Measurements from ENCODE around the gene MAML2. TPM values are rescaled to one million over a fixed set of nuclear protein-coding genes. Genes with fewer than 3 reads are reported as not detected.

MAML2 gene
- total RNA-seq, 3 donors from 2014 or later (not counting 1 experiment from before 2014, with no cell fraction given), result 14.2 to 20.5 (median 16.1) TPM

GRCh38 chr11:96197801-96198701 is 144.9 kb downstream of the MAML2 start:
- DNase-seq (no peak), ATAC-seq (no peak)
- no peak for TF ChIP-seq CTCF (IDR thresholded peaks at IDR 0.05)
- H3K4me1 Mint-ChIP-seq, result peaks cover 15 to 16% of the 10 kb centered on the region in 2 donors
- H3K27ac ChIP-seq (ENCODE audit: low read length), result no peak overlapping the region
- H3K27ac Mint-ChIP-seq, result peak overlapping the region in 1 of 2 donors; percentile 13
- no peaks in the 10 kb centered on the region for H3K27me3 ChIP-seq (ENCODE audit: control insufficient read depth, insufficient read depth, low read length)
- H3K36me3 Mint-ChIP-seq, result no peaks in the 10 kb centered on the region
- intact Hi-C loops (cut with micrococcal nuclease), result no loop called here
- H3K27me3 Mint-ChIP-seq (ENCODE audit: low read depth in 2 of 2), result no peaks in the 10 kb centered on the region
- peaks cover 5% of the 10 kb centered on the region for H3K4me1 ChIP-seq (ENCODE audit: control insufficient read depth, insufficient read depth, low read length)
- H3K9me3 ChIP-seq (ENCODE audit: control insufficient read depth, insufficient read depth, low read length), result no peaks in the 10 kb centered on the region
- H3K36me3 ChIP-seq (ENCODE audit: control insufficient read depth, insufficient read depth, low read length), result no peaks in the 10 kb centered on the region
- 86% methylated on average over 4 of the region's 4 CpGs for WGBS (ENCODE audit: insufficient coverage)
- H3K4me3 ChIP-seq (ENCODE audit: low read length), result no peak overlapping the region
- H3K4me3 Mint-ChIP-seq, result no peak overlapping the region
- no peaks in the 10 kb centered on the region for H3K9me3 Mint-ChIP-seq

- no peak overlapping the region for H3K27ac ChIP-seq (ENCODE audit: low read length)
- H3K36me3 ChIP-seq (ENCODE audit: control insufficient read depth, insufficient read depth, low read length), result no peaks in the 10 kb centered on the region
- TF ChIP-seq CTCF (IDR thresholded peaks at IDR 0.05), result no peak
- H3K4me1 ChIP-seq (ENCODE audit: control insufficient read depth, insufficient read depth, low read length), result peaks cover 5% of the 10 kb centered on the region
- Mint-ChIP-seq H3K4me3 (no peak overlapping the region), H3K9me3 (no peaks in the 10 kb centered on the region), H3K36me3 (no peaks in the 10 kb centered on the region), H3K27ac (no peak overlapping the region), H3K27me3 (ENCODE audit: low read depth in 2 of 2) (no peaks in the 10 kb centered on the region), H3K4me1 (peaks cover 15 to 16% of the 10 kb centered on the region in 2 donors)
- H3K9me3 ChIP-seq (ENCODE audit: control insufficient read depth, insufficient read depth, low read length), result no peaks in the 10 kb centered on the region
- intact Hi-C loops (cut with micrococcal nuclease), result no loop called here
- H3K4me3 ChIP-seq (ENCODE audit: low read length), result no peak overlapping the region
- no peaks in the 10 kb centered on the region for H3K27me3 ChIP-seq (ENCODE audit: control insufficient read depth, insufficient read depth, low read length)
- WGBS (ENCODE audit: insufficient coverage), result no CpG with 5 or more reads among the region's 1 CpG
- no peak for ATAC-seq
- DNase-seq, result no peak
Observed at GRCh38 chr11:96197103-96197502, 145.9 kb downstream of the MAML2 start.

GRCh38 chr11:96196181-96196662 is 146.8 kb downstream of the MAML2 start:
- no peak for TF ChIP-seq CTCF (IDR thresholded peaks at IDR 0.05)
- Histone ChIP-seq H3K27me3 (ENCODE audit: control insufficient read depth, insufficient read depth, low read length) (no peaks in the 10 kb centered on the region), H3K4me3 (ENCODE audit: low read length) (no peak overlapping the region), H3K9me3 (ENCODE audit: control insufficient read depth, insufficient read depth, low read length) (no peaks in the 10 kb centered on the region), H3K27ac (ENCODE audit: low read length) (no peak overlapping the region), H3K4me1 (ENCODE audit: control insufficient read depth, insufficient read depth, low read length) (peaks cover 5% of the 10 kb centered on the region), H3K36me3 (ENCODE audit: control insufficient read depth, insufficient read depth, low read length) (no peaks in the 10 kb centered on the region)
- no peaks in the 10 kb centered on the region for H3K9me3 Mint-ChIP-seq
- ATAC-seq (no peak), DNase-seq (no peak)
- intact Hi-C loops (cut with micrococcal nuclease), result no loop called here
- no peak overlapping the region for H3K4me3 Mint-ChIP-seq
- WGBS (ENCODE audit: insufficient coverage), result 83% methylated on average over 7 of the region's 7 CpGs
- H3K4me1 Mint-ChIP-seq, result peaks cover 15 to 16% of the 10 kb centered on the region in 2 donors
- H3K27ac Mint-ChIP-seq, result no peak overlapping the region
- H3K27me3 Mint-ChIP-seq (ENCODE audit: low read depth in 2 of 2), result no peaks in the 10 kb centered on the region
- H3K36me3 Mint-ChIP-seq, result no peaks in the 10 kb centered on the region
